NCI-H226 (cell line): ENCODE data around the gene B3GAT2.

Experiments used
- DNase-seq: peaks from one replicate; pipeline ENCODE4 v3.0.0-alpha.2; 2015

B3GAT2 gene

GRCh38 chr6:70839286-70840266, 117.3 kb downstream of the B3GAT2 start:
- DNase-seq = peak; percentile 28

DNA sequence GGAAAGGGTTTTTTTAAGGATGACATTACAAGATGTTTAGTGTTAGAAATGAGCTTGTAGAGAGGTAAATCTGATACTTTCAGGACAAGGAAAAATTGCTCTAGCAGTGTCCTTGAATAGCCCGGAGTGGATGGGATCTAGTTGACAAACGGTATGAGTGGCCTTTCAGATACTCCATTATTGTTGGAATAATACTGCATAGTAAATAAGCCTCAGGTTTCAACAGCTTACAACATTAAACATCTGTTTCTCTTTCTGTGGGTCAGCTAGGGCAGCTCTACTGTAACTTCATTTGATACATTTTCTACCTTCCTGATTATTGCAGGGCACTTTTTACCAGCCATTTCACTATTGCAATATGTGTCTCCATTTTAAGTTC, 118.0 kb downstream of the B3GAT2 start:
- DNase-seq = no peak

DNA sequence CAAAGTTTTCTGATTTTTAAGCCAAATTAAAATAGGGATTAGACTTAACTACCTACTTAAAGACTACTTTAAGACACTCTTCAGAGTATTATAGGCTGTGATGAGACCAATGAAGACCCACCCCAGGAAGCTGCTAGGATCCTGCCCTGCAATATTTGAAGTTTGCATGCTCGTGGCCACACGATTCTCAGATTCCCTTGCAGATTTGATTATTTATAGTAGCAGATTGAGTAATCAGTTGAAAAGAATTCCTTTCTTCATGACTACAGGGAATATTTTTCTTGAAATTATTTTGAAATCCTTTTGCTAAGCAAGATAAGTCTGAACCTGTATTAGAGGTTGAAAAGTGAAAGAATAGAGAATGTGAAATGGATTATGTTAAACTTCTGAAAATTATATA, 122.3 kb downstream of the B3GAT2 start:
- DNase-seq = no peak

- DNase-seq = no peak
Observed at GRCh38 chr6:70831427-70831826, 125.4 kb downstream of the B3GAT2 start.

DNA sequence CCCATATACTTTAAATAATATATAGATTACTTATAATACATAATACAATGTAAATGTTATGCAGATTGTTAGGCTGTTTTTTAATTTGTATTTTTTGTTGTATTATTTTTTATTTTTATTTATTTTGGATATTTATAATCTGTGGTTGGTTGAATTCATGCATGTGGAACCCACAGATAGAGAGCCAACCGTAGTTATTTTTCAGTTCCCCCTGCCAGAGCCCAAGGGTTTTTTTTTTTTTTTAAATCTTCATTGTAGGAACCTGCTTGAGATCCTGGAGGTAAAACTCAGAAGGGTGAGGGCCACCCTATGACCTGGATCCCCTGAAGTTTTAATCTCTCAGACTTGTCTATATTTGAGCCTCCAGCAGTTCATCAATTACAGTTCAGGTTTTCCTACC, 133.2 kb downstream of the B3GAT2 start:
- DNase-seq = no peak

GRCh38 chr6:70821751-70822150, 135.1 kb downstream of the B3GAT2 start:
- DNase-seq = no peak

DNA sequence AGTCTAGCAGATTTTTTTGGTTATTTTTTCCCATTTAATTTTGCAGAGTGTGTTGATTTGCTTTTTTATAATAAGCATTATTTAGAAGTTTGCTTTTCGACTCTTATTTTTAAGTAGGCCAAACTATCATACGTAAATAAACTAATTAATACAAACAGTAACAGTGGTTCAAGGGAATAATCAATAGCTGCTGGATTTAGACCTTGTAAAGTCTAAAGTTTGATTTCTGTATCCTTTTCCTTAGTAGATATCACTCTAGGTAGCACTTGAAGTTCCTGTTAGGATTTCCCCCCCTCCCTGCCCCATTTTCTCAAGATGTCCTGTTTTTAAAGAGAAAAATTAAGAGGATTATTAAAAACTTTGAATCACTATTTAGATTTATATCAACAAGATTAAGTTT, 136.1 kb downstream of the B3GAT2 start:
- no peak for DNase-seq

DNA sequence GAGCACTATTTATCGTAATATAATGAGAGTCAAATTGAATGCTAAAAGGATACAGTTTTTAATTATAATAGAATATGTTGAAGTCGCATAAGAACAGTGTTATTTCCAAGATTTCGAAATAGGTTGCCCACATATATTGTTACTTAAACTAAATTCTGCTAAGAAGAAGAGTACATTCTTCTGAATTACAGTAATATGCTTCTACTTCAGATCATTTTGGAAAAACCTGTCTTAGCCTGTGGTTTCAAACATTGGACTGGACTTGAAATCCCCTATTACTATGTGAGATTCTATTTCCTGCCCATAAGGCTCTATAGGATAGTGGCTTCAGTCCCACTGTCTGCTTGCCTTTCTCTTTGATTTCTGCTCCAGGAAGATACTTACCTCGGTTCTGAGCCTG, 137.2 kb downstream of the B3GAT2 start:
- DNase-seq = no peak

DNA sequence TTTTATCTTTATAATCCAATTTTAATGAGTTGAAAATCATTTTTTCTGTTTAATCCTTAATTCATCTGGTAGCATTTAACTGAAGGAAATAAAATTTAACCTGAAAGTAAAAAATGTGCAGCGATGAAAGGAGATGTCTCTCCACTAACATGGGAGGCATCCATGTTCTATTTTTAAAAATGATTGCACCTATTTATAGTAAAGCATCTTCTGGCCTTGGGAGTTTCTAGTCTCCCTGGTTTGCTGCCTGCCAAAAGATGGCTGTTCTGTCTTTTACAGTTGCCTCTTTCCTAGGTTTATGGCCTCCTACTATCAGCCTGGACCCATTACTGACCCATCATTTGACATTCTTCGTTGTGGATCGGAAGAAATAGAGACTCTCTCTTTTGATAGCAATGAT, 143.0 kb downstream of the B3GAT2 start:
- DNase-seq = no peak

GRCh38 chr6:70811788-70812187, 145.1 kb downstream of the B3GAT2 start:
- no peak for DNase-seq
